Ishikawa (cell line): ENCODE measurements around the gene WDR54.

Experiments
- CEBPB ChIP-seq: IDR thresholded peaks from 2 replicates; pipeline ENCODE4 v1.6.1; 2012
- CREB1 ChIP-seq: IDR thresholded peaks from 2 replicates; pipeline ENCODE4 v1.6.1; 2012; ENCODE audit warnings: low read depth
- EGR1 ChIP-seq: IDR thresholded peaks from 2 replicates; pipeline ENCODE4 v1.6.1; 2012
- EP300 ChIP-seq: IDR thresholded peaks from 2 replicates; pipeline ENCODE4 v1.6.1; 2012; ENCODE audit warnings: borderline replicate concordance
- FOXM1 ChIP-seq: IDR thresholded peaks from 2 replicates; pipeline ENCODE4 v1.6.1; 2012; ENCODE audit warnings: low read depth, borderline replicate concordance
- MAX ChIP-seq: IDR thresholded peaks from 2 replicates; pipeline ENCODE4 v1.6.1; 2012
- NFIC ChIP-seq: IDR thresholded peaks from 2 replicates; pipeline ENCODE4 v1.6.1; 2012
- RAD21 ChIP-seq: IDR thresholded peaks from 2 replicates; pipeline ENCODE4 v1.6.1; 2012; ENCODE audit warnings: low read depth
- TAF1 ChIP-seq: IDR thresholded peaks from 2 replicates; pipeline ENCODE4 v1.6.1; 2012; ENCODE audit warnings: low read depth, mild to moderate bottlenecking
- TCF12 ChIP-seq: IDR thresholded peaks from 2 replicates; pipeline ENCODE4 v1.6.1; 2012; ENCODE audit warnings: low read depth
- TEAD4 ChIP-seq: IDR thresholded peaks from 2 replicates; pipeline ENCODE4 v1.6.1; 2012
- USF1 ChIP-seq: IDR thresholded peaks from 2 replicates; pipeline ENCODE4 v1.6.1; 2012
- YY1 ChIP-seq: IDR thresholded peaks from 2 replicates; pipeline ENCODE4 v1.6.1; 2012; ENCODE audit warnings: low read depth
- ZBTB7A ChIP-seq: IDR thresholded peaks from 2 replicates; pipeline ENCODE4 v1.6.1; 2012; ENCODE audit warnings: low read depth
- TF ChIP-seq, protein P1 (sequence below): IDR thresholded peaks from 2 replicates; pipeline ENCODE4 v1.6.1; 2012; ENCODE audit warnings: low read depth, mild to moderate bottlenecking

The WDR54 gene

GRCh38 chr2:74454654-74455511, 33.4 kb downstream of the WDR54 start, which contains the start of gene INO80B:
Gene INO80B, plus strand, starts transcription at chr2:74455087. Its CDS starts 30 bp downstream, at chr2:74455117.
- TF ChIP-seq TAF1 (peak; percentile 45; the same call in 1 of the 2 replicates), CREB1 (peak; percentile 39; the same call in 1 of the 2 replicates), RAD21 (no peak; the same call in 1 of the 2 replicates), MAX (peak; percentile 89), YY1 (peak; percentile 99), NFIC (peak; percentile 6; the same call in 1 of the 2 replicates), EGR1 (peak; percentile 83), TEAD4 (peak; percentile 21; the same call in 1 of the 2 replicates), TCF12 (peak; percentile 20; the same call in 1 of the 2 replicates), FOXM1 (no peak), ZBTB7A (no peak), USF1 (0 out of 2 replicates have a peak, but pooled peaks have one; percentile 48), EP300 (no peak), CEBPB (no peak)
- TF ChIP-seq, protein P1, sequence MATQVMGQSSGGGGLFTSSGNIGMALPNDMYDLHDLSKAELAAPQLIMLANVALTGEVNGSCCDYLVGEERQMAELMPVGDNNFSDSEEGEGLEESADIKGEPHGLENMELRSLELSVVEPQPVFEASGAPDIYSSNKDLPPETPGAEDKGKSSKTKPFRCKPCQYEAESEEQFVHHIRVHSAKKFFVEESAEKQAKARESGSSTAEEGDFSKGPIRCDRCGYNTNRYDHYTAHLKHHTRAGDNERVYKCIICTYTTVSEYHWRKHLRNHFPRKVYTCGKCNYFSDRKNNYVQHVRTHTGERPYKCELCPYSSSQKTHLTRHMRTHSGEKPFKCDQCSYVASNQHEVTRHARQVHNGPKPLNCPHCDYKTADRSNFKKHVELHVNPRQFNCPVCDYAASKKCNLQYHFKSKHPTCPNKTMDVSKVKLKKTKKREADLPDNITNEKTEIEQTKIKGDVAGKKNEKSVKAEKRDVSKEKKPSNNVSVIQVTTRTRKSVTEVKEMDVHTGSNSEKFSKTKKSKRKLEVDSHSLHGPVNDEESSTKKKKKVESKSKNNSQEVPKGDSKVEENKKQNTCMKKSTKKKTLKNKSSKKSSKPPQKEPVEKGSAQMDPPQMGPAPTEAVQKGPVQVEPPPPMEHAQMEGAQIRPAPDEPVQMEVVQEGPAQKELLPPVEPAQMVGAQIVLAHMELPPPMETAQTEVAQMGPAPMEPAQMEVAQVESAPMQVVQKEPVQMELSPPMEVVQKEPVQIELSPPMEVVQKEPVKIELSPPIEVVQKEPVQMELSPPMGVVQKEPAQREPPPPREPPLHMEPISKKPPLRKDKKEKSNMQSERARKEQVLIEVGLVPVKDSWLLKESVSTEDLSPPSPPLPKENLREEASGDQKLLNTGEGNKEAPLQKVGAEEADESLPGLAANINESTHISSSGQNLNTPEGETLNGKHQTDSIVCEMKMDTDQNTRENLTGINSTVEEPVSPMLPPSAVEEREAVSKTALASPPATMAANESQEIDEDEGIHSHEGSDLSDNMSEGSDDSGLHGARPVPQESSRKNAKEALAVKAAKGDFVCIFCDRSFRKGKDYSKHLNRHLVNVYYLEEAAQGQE, result no peak

DNA sequence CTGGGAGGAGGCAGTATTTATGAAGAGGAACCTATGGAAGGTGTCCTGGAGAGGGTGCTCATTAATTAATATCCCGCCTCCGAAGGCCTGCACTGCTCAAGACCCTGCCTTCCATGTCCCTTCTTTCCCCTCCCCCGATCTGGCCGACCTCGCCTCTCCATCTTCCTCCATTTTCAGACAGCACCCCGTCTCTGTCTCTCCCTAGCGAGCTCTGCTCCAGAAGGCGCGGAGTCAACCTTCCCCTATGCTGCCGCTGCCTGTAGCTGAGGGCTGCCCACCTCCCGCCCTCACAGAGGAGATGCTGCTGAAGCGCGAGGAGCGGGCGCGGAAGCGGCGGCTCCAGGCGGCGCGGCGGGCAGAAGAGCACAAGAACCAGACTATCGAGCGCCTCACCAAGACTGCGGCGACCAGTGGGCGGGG, 35.6 kb downstream of the WDR54 start:
- 0 out of 2 replicates have a peak, but pooled peaks have one; percentile 9 for TF ChIP-seq EP300
- TF ChIP-seq, protein P1, result no peak

- TF ChIP-seq EP300 (peak; percentile 4; the same call in 1 of the 2 replicates), TEAD4 (peak; percentile 6; the same call in 1 of the 2 replicates), CEBPB (no peak), EGR1 (0 out of 2 replicates have a peak, but pooled peaks have one; percentile 27), YY1 (peak; percentile 58; the same call in 1 of the 2 replicates), CREB1 (peak; percentile 64; the same call in 1 of the 2 replicates), MAX (peak; percentile 26; the same call in 1 of the 2 replicates), TAF1 (peak; percentile 57; the same call in 1 of the 2 replicates), USF1 (no peak), FOXM1 (peak; percentile 77; the same call in 1 of the 2 replicates), TCF12 (peak; percentile 62; the same call in 1 of the 2 replicates), ZBTB7A (peak; percentile 95), RAD21 (no peak), NFIC (no peak)
- TF ChIP-seq, protein P1, result no peak
Measured at GRCh38 chr2:74457549-74458131, 36.1 kb downstream of the WDR54 start.
